Keratinocyte (primary cell): ENCODE data around the gene SLC27A3.

Experiments used
- EZH2 ChIP-seq: IDR thresholded peaks from one replicate; pipeline ENCODE4 v1.6.1; 2012; ENCODE audit warnings: inconsistent platforms, mild to moderate bottlenecking, low read length, moderate library complexity
- TF ChIP-seq, protein P1 (sequence below), 3 experiments: IDR thresholded peaks in 1 of 3; conservative IDR thresholded peaks in 1 of 3; optimal IDR thresholded peaks in 1 of 3; 2 replicates in 2 of 3; 3 replicates in 1 of 3; pipeline versions ENCODE3 to v1.5.1; 2011; ENCODE audit warnings: low read length in 3 of 3, mild to moderate bottlenecking in 3 of 3, moderate library complexity in 2 of 3, control low read depth in 1 of 3, inconsistent platforms in 1 of 3; ENCODE audit not compliant: insufficient read depth in 2 of 3; ENCODE audit errors: extremely low read depth in 1 of 3

GRCh38 chr1:153790966-153791647 lies 15.9 kb downstream of the SLC27A3 start:
- TF ChIP-seq, protein P1, sequence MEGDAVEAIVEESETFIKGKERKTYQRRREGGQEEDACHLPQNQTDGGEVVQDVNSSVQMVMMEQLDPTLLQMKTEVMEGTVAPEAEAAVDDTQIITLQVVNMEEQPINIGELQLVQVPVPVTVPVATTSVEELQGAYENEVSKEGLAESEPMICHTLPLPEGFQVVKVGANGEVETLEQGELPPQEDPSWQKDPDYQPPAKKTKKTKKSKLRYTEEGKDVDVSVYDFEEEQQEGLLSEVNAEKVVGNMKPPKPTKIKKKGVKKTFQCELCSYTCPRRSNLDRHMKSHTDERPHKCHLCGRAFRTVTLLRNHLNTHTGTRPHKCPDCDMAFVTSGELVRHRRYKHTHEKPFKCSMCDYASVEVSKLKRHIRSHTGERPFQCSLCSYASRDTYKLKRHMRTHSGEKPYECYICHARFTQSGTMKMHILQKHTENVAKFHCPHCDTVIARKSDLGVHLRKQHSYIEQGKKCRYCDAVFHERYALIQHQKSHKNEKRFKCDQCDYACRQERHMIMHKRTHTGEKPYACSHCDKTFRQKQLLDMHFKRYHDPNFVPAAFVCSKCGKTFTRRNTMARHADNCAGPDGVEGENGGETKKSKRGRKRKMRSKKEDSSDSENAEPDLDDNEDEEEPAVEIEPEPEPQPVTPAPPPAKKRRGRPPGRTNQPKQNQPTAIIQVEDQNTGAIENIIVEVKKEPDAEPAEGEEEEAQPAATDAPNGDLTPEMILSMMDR (optimal IDR thresholded peaks at IDR 0.05 in 1 of 3, IDR thresholded peaks at IDR 0.05 in 1 of 3, conservative IDR thresholded peaks at IDR 0.05 in 1 of 3; ENCODE audit: extremely low read depth in 1 of 3, insufficient read depth in 2 of 3, low read length in 3 of 3), result no peak
- no peak for TF ChIP-seq EZH2
